Suprapubic skin (tissue), 4 donors: ENCODE results near the gene ERI3. TPM values are rescaled to one million over a fixed set of nuclear protein-coding genes. Genes with fewer than 3 reads are reported as not detected.

ENCODE experiments used
- DNase-seq, 2 donors: peaks; one replicate each; pipeline ENCODE4 v3.0.0-alpha.2; 2019; ENCODE audit warnings: low spot score in 2 of 2
- H3K27ac ChIP-seq: fragments of 200-600 bp; sonication (generic); one replicate; pipeline ENCODE4 v1.5.1; 2019
- H3K27me3 ChIP-seq: fragments of 200-600 bp; sonication (generic); one replicate; pipeline ENCODE4 v1.5.1; 2019
- H3K36me3 ChIP-seq: fragments of 200-600 bp; sonication (generic); one replicate; pipeline ENCODE4 v1.5.1; 2019
- H3K4me1 ChIP-seq: fragments of 200-600 bp; sonication (generic); one replicate; pipeline ENCODE4 v1.5.1; 2019
- H3K4me3 ChIP-seq: fragments of 200-600 bp; sonication (generic); one replicate; pipeline ENCODE4 v1.5.1; 2019; ENCODE audit warnings: mild to moderate bottlenecking
- H3K9me3 ChIP-seq: fragments of 200-600 bp; sonication (generic); one replicate; pipeline ENCODE4 v1.5.1; 2019
- CTCF ChIP-seq, 2 donors: fragments of 200-600 bp in 1 of 2; fragments of 450-650 bp in 1 of 2; sonication (generic) in 1 of 2; IDR thresholded peaks; one replicate each; pipeline ENCODE4 v1.5.1; 2016 to 2019; ENCODE audit warnings: antibody characterized with exemption in 2 of 2, mild to moderate bottlenecking in 1 of 2, moderate library complexity in 1 of 2
- EP300 ChIP-seq: sonication (generic); formaldehyde crosslinking; IDR thresholded peaks from one replicate; pipeline ENCODE4 v1.6.1; 2017; ENCODE audit warnings: antibody characterized with exemption
- POLR2A ChIP-seq, 2 donors: fragments of 450-650 bp; IDR thresholded peaks; one replicate each; pipeline ENCODE4 v1.6.1; 2017; ENCODE audit warnings: antibody characterized with exemption in 2 of 2, mild to moderate bottlenecking in 2 of 2, moderate library complexity in 2 of 2
- POLR2AphosphoS5 ChIP-seq, 3 donors: sonication (generic); formaldehyde crosslinking; IDR thresholded peaks; one replicate each; pipeline ENCODE4 v1.6.1; 2017; ENCODE audit warnings: antibody characterized with exemption in 3 of 3
- WGBS: methylation state at CpG from one replicate; pipeline ENCODE4 v1.1.5; 2018; 5-methylcytosine and 5-hydroxymethylcytosine counted together
- total RNA-seq, 4 donors: library from RNA; depleted of rRNA; stranded (reverse); fragments of >200 nt; gene quantifications; one replicate each; pipeline ENCODE4 v1.1.0, GENCODE V29; 2016

Gene ERI3
- total RNA-seq, 4 donors from 2014 or later = 23.3 to 33.4 (median 31.0) TPM

- H3K4me1 ChIP-seq = no peaks in the 10 kb centered on the region
- peaks cover 6% of the 10 kb centered on the region for H3K36me3 ChIP-seq
- DNase-seq = no peak
- no peaks in the 10 kb centered on the region for H3K9me3 ChIP-seq
- WGBS = 89% methylated on average over 33 of the region's 33 CpGs
- no peak overlapping the region for H3K4me3 ChIP-seq
- no peak overlapping the region for H3K27ac ChIP-seq
- H3K27me3 ChIP-seq = no peaks in the 10 kb centered on the region
- TF ChIP-seq CTCF (IDR thresholded peaks at IDR 0.05) (no peak), POLR2A (IDR thresholded peaks at IDR 0.05) (no peak), POLR2AphosphoS5 (IDR thresholded peaks at IDR 0.05) (no peak), EP300 (no peak)
Measured at GRCh38 chr1:44250068-44250781, 104.8 kb downstream of the ERI3 start.

GRCh38 chr1:44249543-44249942 lies 105.5 kb downstream of the ERI3 start:
- Histone ChIP-seq H3K27ac (no peak overlapping the region), H3K4me3 (no peak overlapping the region), H3K4me1 (no peaks in the 10 kb centered on the region), H3K36me3 (peaks cover 8% of the 10 kb centered on the region), H3K9me3 (no peaks in the 10 kb centered on the region), H3K27me3 (no peaks in the 10 kb centered on the region)
- no peak for DNase-seq
- no peak for TF ChIP-seq EP300
- TF ChIP-seq CTCF (IDR thresholded peaks at IDR 0.05) = no peak
- no peak for TF ChIP-seq POLR2AphosphoS5 (IDR thresholded peaks at IDR 0.05)
- no peak for TF ChIP-seq POLR2A (IDR thresholded peaks at IDR 0.05)
- WGBS = 93% methylated on average over 7 of the region's 7 CpGs

GRCh38 chr1:44246806-44247205 lies 108.3 kb downstream of the ERI3 start:
- no peak for TF ChIP-seq POLR2AphosphoS5 (IDR thresholded peaks at IDR 0.05)
- no peak for TF ChIP-seq CTCF (IDR thresholded peaks at IDR 0.05)
- TF ChIP-seq POLR2A (IDR thresholded peaks at IDR 0.05) = no peak
- no peak for TF ChIP-seq EP300
- no peak for DNase-seq
- H3K9me3 ChIP-seq = no peaks in the 10 kb centered on the region
- H3K4me1 ChIP-seq = no peaks in the 10 kb centered on the region
- H3K27me3 ChIP-seq = no peaks in the 10 kb centered on the region
- 100% methylated on average over 2 of the region's 2 CpGs for WGBS
- H3K27ac ChIP-seq = no peak overlapping the region
- H3K36me3 ChIP-seq = peaks cover 22% of the 10 kb centered on the region
- no peak overlapping the region for H3K4me3 ChIP-seq

GRCh38 chr1:44244986-44245385 lies 110.1 kb downstream of the ERI3 start:
- Histone ChIP-seq H3K4me1 (peaks cover 8% of the 10 kb centered on the region), H3K27me3 (no peaks in the 10 kb centered on the region), H3K4me3 (no peak overlapping the region), H3K27ac (no peak overlapping the region), H3K36me3 (peaks cover 22% of the 10 kb centered on the region), H3K9me3 (no peaks in the 10 kb centered on the region)
- TF ChIP-seq CTCF (IDR thresholded peaks at IDR 0.05) (no peak), POLR2AphosphoS5 (IDR thresholded peaks at IDR 0.05) (no peak), EP300 (no peak)
- WGBS = 95% methylated on average over 9 of the region's 9 CpGs
- no peak for DNase-seq

GRCh38 chr1:44243782-44244495 lies 111.1 kb downstream of the ERI3 start:
- WGBS = 95% methylated on average over 7 of the region's 7 CpGs
- TF ChIP-seq CTCF (IDR thresholded peaks at IDR 0.05) = no peak
- TF ChIP-seq POLR2A (IDR thresholded peaks at IDR 0.05) = no peak
- TF ChIP-seq EP300 = no peak
- no peak for TF ChIP-seq POLR2AphosphoS5 (IDR thresholded peaks at IDR 0.05)
- no peaks in the 10 kb centered on the region for H3K9me3 ChIP-seq
- H3K36me3 ChIP-seq = peaks cover 22% of the 10 kb centered on the region
- H3K4me3 ChIP-seq = no peak overlapping the region
- H3K4me1 ChIP-seq = peaks cover 15% of the 10 kb centered on the region
- DNase-seq = no peak
- H3K27me3 ChIP-seq = no peaks in the 10 kb centered on the region
- no peak overlapping the region for H3K27ac ChIP-seq
